IMR-90 (cell line): Measurements from ENCODE around the gene RAB11FIP4. TPM values are rescaled to one million over a fixed set of nuclear protein-coding genes. Genes with fewer than 3 reads are reported as not detected.

Experiments
- ATAC-seq: fragments of 200-7000 bp; cut with Tn5 transposase; 2 replicates; pipeline ENCODE4 v1.9.1; 2020; ENCODE audit warnings: low read depth, mild to moderate bottlenecking, moderate library complexity
- BruUV-seq: library from RNA; stranded (reverse); fragments of 400-500 nt; replicated peaks from 2 replicates; lab custom pipeline; 2021; lab: Mats Ljungman, UMichigan
- CTCF ChIA-PET: fragments of 300-600 bp; formaldehyde crosslinking; extraction: SDS; loops from one replicate; lab custom pipeline; 2021; ENCODE audit warnings: antibody characterized with exemption; lab: Yijun Ruan, JAX
- POLR2A ChIA-PET: fragments of 300-600 bp; sonication (Branson Sonifier 250); formaldehyde crosslinking; loops from one replicate; lab custom pipeline; 2022; ENCODE audit warnings: antibody characterized with exemption; ENCODE audit not compliant: unreplicated experiment; lab: Charles Lee
- DNase-seq: peaks from one replicate; pipeline ENCODE4 v3.0.0; 2013
- H2AFZ ChIP-seq: replicated peaks from 2 replicates; pipeline ENCODE3; 2013; ENCODE audit warnings: low read length, mild to moderate bottlenecking; ENCODE audit not compliant: poor library complexity
- H2AK5ac ChIP-seq: 2 replicates; pipeline ENCODE4 v1.6.1; 2013; ENCODE audit warnings: low read depth, low read length, inconsistent platforms
- H2AK9ac ChIP-seq: replicated peaks from 2 replicates; pipeline ENCODE3; 2013; ENCODE audit warnings: mild to moderate bottlenecking, low read depth, low read length, moderate library complexity; ENCODE audit not compliant: poor library complexity
- H2BK120ac ChIP-seq: 2 replicates; pipeline ENCODE4 v1.6.1; 2013; ENCODE audit warnings: low read depth, low read length, inconsistent platforms
- H2BK15ac ChIP-seq: 3 replicates; pipeline ENCODE4 v1.6.1; 2013; ENCODE audit warnings: low read depth, low read length, inconsistent platforms
- H2BK20ac ChIP-seq: 2 replicates; pipeline ENCODE4 v1.6.1; 2013; ENCODE audit warnings: low read depth, mild to moderate bottlenecking, inconsistent platforms, low read length, moderate library complexity
- H2BK5ac ChIP-seq: 2 replicates; pipeline ENCODE4 v1.6.1; 2013; ENCODE audit warnings: mild to moderate bottlenecking, low read depth, low read length, inconsistent platforms; ENCODE audit not compliant: poor library complexity, severe bottlenecking
- H3K14ac ChIP-seq: replicated peaks from 2 replicates; pipeline ENCODE4 v1.6.1; 2013; ENCODE audit warnings: low read depth, low read length, inconsistent platforms
- H3K18ac ChIP-seq: 2 replicates; pipeline ENCODE4 v1.6.1; 2013; ENCODE audit warnings: low read depth, low read length, control low read depth
- H3K23ac ChIP-seq: 2 replicates; pipeline ENCODE4 v1.6.1; 2013; ENCODE audit warnings: low read depth, low read length, inconsistent platforms
- H3K27ac ChIP-seq: 2 replicates; pipeline ENCODE4 v1.5.1; 2013; ENCODE audit warnings: mild to moderate bottlenecking, control low read depth, low read length; ENCODE audit not compliant: insufficient read depth
- H3K27me3 ChIP-seq: 2 replicates; pipeline ENCODE4 v1.6.1; 2013; ENCODE audit warnings: low read length; ENCODE audit not compliant: control insufficient read depth, insufficient read depth
- H3K36me3 ChIP-seq: 2 replicates; pipeline ENCODE4 v1.6.1; 2013; ENCODE audit warnings: low read length, mixed read lengths; ENCODE audit not compliant: control insufficient read depth, insufficient read depth
- H3K4ac ChIP-seq: 2 replicates; pipeline ENCODE4 v1.6.1; 2013; ENCODE audit warnings: low read depth, low read length, inconsistent platforms
- H3K4me1 ChIP-seq: 2 replicates; pipeline ENCODE4 v1.6.1; 2013; ENCODE audit warnings: low read length, mixed read lengths; ENCODE audit not compliant: control insufficient read depth, insufficient read depth
- H3K4me2 ChIP-seq: 2 replicates; pipeline ENCODE4 v1.6.1; 2013; ENCODE audit warnings: low read depth, mild to moderate bottlenecking, control low read depth, low read length, moderate library complexity
- H3K4me3 ChIP-seq: 2 replicates; pipeline ENCODE4 v1.5.1; 2013; ENCODE audit warnings: low read depth, mild to moderate bottlenecking, control low read depth, low read length, moderate library complexity; ENCODE audit not compliant: insufficient read depth
- H3K56ac ChIP-seq: 2 replicates; pipeline ENCODE4 v1.6.1; 2013; ENCODE audit warnings: low read length, inconsistent platforms; ENCODE audit not compliant: insufficient read depth; ENCODE audit errors: extremely low read depth
- H3K79me1 ChIP-seq, 2 experiments: 2 replicates each; pipeline ENCODE4 v1.6.1; 2013; ENCODE audit warnings: low read length in 2 of 2, inconsistent platforms in 1 of 2, low read depth in 1 of 2
- H3K9ac ChIP-seq: 2 replicates; pipeline ENCODE4 v1.6.1; 2013; ENCODE audit warnings: low read depth, low read length, control low read depth
- H3K9me1 ChIP-seq: 2 replicates; pipeline ENCODE4 v1.6.1; 2013; ENCODE audit warnings: low read length, inconsistent platforms; ENCODE audit not compliant: insufficient read depth
- H3K9me3 ChIP-seq: 2 replicates; pipeline ENCODE4 v1.6.1; 2013; ENCODE audit warnings: low read length; ENCODE audit not compliant: control insufficient read depth, insufficient read depth
- H4K20me1 ChIP-seq: 2 replicates; pipeline ENCODE4 v1.6.1; 2013; ENCODE audit warnings: low read length, inconsistent platforms; ENCODE audit not compliant: insufficient read depth
- H4K5ac ChIP-seq: 2 replicates; pipeline ENCODE4 v1.6.1; 2013; ENCODE audit warnings: mild to moderate bottlenecking, low read depth, low read length, control low read depth
- H4K8ac ChIP-seq, 2 experiments: 2 replicates each; pipeline ENCODE4 v1.6.1; 2013; ENCODE audit warnings: low read depth in 2 of 2, low read length in 2 of 2, control low read depth in 1 of 2, inconsistent platforms in 1 of 2
- H4K91ac ChIP-seq: 2 replicates; pipeline ENCODE4 v1.6.1; 2013; ENCODE audit warnings: low read depth, low read length, inconsistent platforms; ENCODE audit not compliant: insufficient read depth
- CEBPB ChIP-seq: IDR thresholded peaks from 2 replicates; pipeline ENCODE4 v1.6.1; 2012; ENCODE audit warnings: low read depth, low read length, improper control_type of control experiment
- CHD1 ChIP-seq: IDR thresholded peaks from 2 replicates; pipeline ENCODE4 v1.6.1; 2012; ENCODE audit warnings: low read depth, low read length, improper control_type of control experiment
- MAFK ChIP-seq: IDR thresholded peaks from 2 replicates; pipeline ENCODE4 v1.6.1; 2012; ENCODE audit warnings: low read depth, low read length, improper control_type of control experiment
- MAZ ChIP-seq: IDR thresholded peaks from 2 replicates; pipeline ENCODE4 v1.6.1; 2012; ENCODE audit warnings: low read depth, mild to moderate bottlenecking, low read length, improper control_type of control experiment, moderate library complexity, borderline replicate concordance
- MXI1 ChIP-seq: IDR thresholded peaks from 2 replicates; pipeline ENCODE4 v1.6.1; 2012; ENCODE audit warnings: low read depth, mild to moderate bottlenecking, low read length, moderate library complexity, borderline replicate concordance
- RCOR1 ChIP-seq: IDR thresholded peaks from 2 replicates; pipeline ENCODE4 v1.6.1; 2012; ENCODE audit warnings: mild to moderate bottlenecking, low read length, improper control_type of control experiment; ENCODE audit not compliant: insufficient replicate concordance
- RFX5 ChIP-seq: IDR thresholded peaks from 2 replicates; pipeline ENCODE4 v1.8.0; 2012; ENCODE audit warnings: low read depth, mild to moderate bottlenecking, low read length, moderate library complexity
- SMC3 ChIP-seq: fragments of 150-350 bp; IDR thresholded peaks from 2 replicates; pipeline ENCODE4 v1.6.1; 2016; ENCODE audit warnings: low read depth, mild to moderate bottlenecking, antibody characterized with exemption, low read length, moderate library complexity
- WGBS, 2 experiments: methylation state at CpG; one replicate each; pipeline versions ENCODE4 v1.1.5 to v1.1.7; 2013; ENCODE audit warnings: missing lambda C conversion rate in 2 of 2; ENCODE audit not compliant: insufficient read length in 1 of 2; ENCODE audit errors: extremely low coverage in 2 of 2; 5-methylcytosine and 5-hydroxymethylcytosine counted together
- dilution Hi-C: fragments of 300-500 bp; cut with HindIII; formaldehyde crosslinking; loops from one replicate; pipeline ENCODE4 v1.14.3; 2018; ENCODE audit warnings: low sequenced_read_pairs; ENCODE audit not compliant: unreplicated experiment
- in situ Hi-C: fragments of 300-500 bp; cut with MboI; formaldehyde crosslinking; loops from 3 replicates; pipeline ENCODE4 v1.14.3; 2019; ENCODE audit warnings: low sequenced_read_pairs, inconsistent platforms, mixed read lengths
- intact Hi-C: fragments of 100-400 bp; cut with micrococcal nuclease; formaldehyde crosslinking; loops from 2 replicates; pipeline ENCODE4 v1.10.0; 2022
- polyA plus RNA-seq, 3 experiments: library from polyadenylated mRNA; depleted of rRNA; stranded (reverse); fragments of >200 nt; gene quantifications; 2 replicates each; pipeline ENCODE4 v1.2.3, GENCODE V29; 2012; ENCODE audit warnings: low replicate concordance in 1 of 3
- total RNA-seq: library from RNA; depleted of rRNA; stranded (reverse); fragments of >200 nt; gene quantifications from 2 replicates; pipeline ENCODE4 v1.2.3, GENCODE V29; 2012
- TF ChIP-seq, protein P1 (sequence below): conservative IDR thresholded peaks from 2 replicates; pipeline ENCODE4 v1.5.1; 2012; ENCODE audit warnings: mild to moderate bottlenecking, low read depth, low read length, improper control_type of control experiment

The RAB11FIP4 gene
- total and polyA plus RNA-seq, 2 of the 4 experiments (the other 2 are of a cell fraction), result 0.68 to 1.1 TPM

- TF ChIP-seq SMC3 (no peak), MAZ (peak; percentile 13; the same call in 1 of the 2 replicates)
These were observed 189.4 kb downstream of the RAB11FIP4 start (continued) for GRCh38 chr17:31580706-31581490.

DNA sequence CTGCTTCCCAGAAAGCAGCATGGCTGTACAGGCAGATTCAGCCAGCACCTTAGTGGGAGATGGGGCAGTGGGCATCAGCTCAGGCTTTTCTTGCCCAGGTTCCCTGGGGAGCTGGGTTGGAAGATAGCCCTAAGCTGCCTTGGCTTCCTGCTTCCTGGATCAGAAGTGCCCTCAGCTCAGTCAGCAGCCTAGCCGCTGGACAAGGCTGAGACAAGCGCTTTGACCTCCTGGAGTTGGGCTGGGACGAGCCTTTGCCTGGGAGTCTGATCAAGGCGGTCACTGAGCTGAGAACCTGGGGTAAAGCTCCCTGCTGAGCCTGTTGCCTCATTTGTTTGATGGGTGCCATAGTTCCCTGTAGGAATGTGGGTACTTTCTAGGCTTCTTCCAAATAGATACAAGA, 190.0 kb downstream of the RAB11FIP4 start:
- H3K9ac ChIP-seq, result peak overlapping the region; percentile 24; the same call in 1 of the 2 replicates
- H3K18ac ChIP-seq, result peak overlapping the region; percentile 78
- dilution Hi-C loops (no loop called here), in situ Hi-C loops (no loop called here), intact Hi-C loops (no loop called here)
- H2AK5ac ChIP-seq, result peak overlapping the region; percentile 97
- H4K8ac ChIP-seq, result peak overlapping the region; percentile 16 to 86
- H3K27ac ChIP-seq, result peak overlapping the region; percentile 75
- DNase-seq, result peak; percentile 29
- H3K23ac ChIP-seq, result peak overlapping the region; percentile 77
- BruUV-seq, result no TSS peak
- peaks cover 31% of the 10 kb centered on the region for H3K4me1 ChIP-seq
- ATAC-seq, result peak; percentile 15
- H4K5ac ChIP-seq, result peak overlapping the region; percentile 79
- H2BK5ac ChIP-seq, result peak overlapping the region; percentile 84
- peak overlapping the region; percentile 30; the same call in 2 of the 3 replicates for H2BK15ac ChIP-seq
- no peak overlapping the region for H3K4me2 ChIP-seq
- peak overlapping the region; percentile 78 for H3K4ac ChIP-seq
- peaks cover 17 to 70% of the 10 kb centered on the region in 2 experiments for H3K79me1 ChIP-seq
- H3K14ac ChIP-seq, result peak overlapping the region; percentile 72
- no peak overlapping the region for H3K4me3 ChIP-seq
- H4K20me1 ChIP-seq, result 0 out of 2 replicates have a peak, but pooled peaks cover 3% of the 10 kb centered on the region
- TF ChIP-seq RCOR1 (no peak), MAFK (no peak), MXI1 (no peak), CEBPB (no peak), RFX5 (no peak), CHD1 (no peak)
- TF ChIP-seq, protein P1, sequence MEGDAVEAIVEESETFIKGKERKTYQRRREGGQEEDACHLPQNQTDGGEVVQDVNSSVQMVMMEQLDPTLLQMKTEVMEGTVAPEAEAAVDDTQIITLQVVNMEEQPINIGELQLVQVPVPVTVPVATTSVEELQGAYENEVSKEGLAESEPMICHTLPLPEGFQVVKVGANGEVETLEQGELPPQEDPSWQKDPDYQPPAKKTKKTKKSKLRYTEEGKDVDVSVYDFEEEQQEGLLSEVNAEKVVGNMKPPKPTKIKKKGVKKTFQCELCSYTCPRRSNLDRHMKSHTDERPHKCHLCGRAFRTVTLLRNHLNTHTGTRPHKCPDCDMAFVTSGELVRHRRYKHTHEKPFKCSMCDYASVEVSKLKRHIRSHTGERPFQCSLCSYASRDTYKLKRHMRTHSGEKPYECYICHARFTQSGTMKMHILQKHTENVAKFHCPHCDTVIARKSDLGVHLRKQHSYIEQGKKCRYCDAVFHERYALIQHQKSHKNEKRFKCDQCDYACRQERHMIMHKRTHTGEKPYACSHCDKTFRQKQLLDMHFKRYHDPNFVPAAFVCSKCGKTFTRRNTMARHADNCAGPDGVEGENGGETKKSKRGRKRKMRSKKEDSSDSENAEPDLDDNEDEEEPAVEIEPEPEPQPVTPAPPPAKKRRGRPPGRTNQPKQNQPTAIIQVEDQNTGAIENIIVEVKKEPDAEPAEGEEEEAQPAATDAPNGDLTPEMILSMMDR, result no peak
- no peaks in the 10 kb centered on the region for H3K9me3 ChIP-seq
- WGBS, 2 experiments, result 90% methylated on average over 2 of the region's 4 CpGs; no CpG with 5 or more reads in 1 of the 2 experiments
- peak overlapping the region; percentile 67 for H4K91ac ChIP-seq
- H3K56ac ChIP-seq, result peak overlapping the region; percentile 9; the same call in 1 of the 2 replicates
- H3K9me1 ChIP-seq, result peaks cover 24% of the 10 kb centered on the region
- peaks cover 6% of the 10 kb centered on the region; the same call in 1 of the 2 replicates for H3K36me3 ChIP-seq
- no peaks in the 10 kb centered on the region for H3K27me3 ChIP-seq
- ChIA-PET POLR2A (no interaction called here), CTCF (no interaction called here)
- peak overlapping the region; percentile 28 for H2AFZ ChIP-seq
- peak overlapping the region; percentile 93 for H2BK120ac ChIP-seq
- peak overlapping the region; percentile 22 for H2BK20ac ChIP-seq
- peak overlapping the region; percentile 84 for H2AK9ac ChIP-seq
